Stimulated activated CD8-positive, alpha-beta memory T cell treated with anti-CD3 and anti-CD28 coated beads, Interleukin-4, amount 100 ng/mL, for 24 hours (primary cell): ENCODE results near the gene FRMD1.

ENCODE experiments used
- DNase-seq: peaks from one replicate; pipeline ENCODE4 v3.0.0-alpha.2; 2020; ENCODE audit warnings: low read depth

Gene FRMD1

GRCh38 chr6:168110437-168110836 is 31.4 kb upstream of the FRMD1 start:
- no peak for DNase-seq

GRCh38 chr6:168109171-168109570 is 30.2 kb upstream of the FRMD1 start:
- DNase-seq, result no peak

GRCh38 chr6:168107191-168107983 is 28.4 kb upstream of the FRMD1 start:
- no peak for DNase-seq

- DNase-seq, result no peak
These were observed 27.6 kb upstream of the FRMD1 start for GRCh38 chr6:168106633-168107005.

- no peak for DNase-seq
These were observed 27.0 kb upstream of the FRMD1 start for GRCh38 chr6:168105813-168106632.

- no peak for DNase-seq
These were observed 25.6 kb upstream of the FRMD1 start for GRCh38 chr6:168104636-168105035.

GRCh38 chr6:168103050-168103830 is 24.2 kb upstream of the FRMD1 start:
- no peak for DNase-seq

- DNase-seq, result no peak
These were observed 23.4 kb upstream of the FRMD1 start for GRCh38 chr6:168102315-168102985.

GRCh38 chr6:168101590-168102314 is 22.7 kb upstream of the FRMD1 start:
- no peak for DNase-seq

GRCh38 chr6:168100803-168101589 is 22.0 kb upstream of the FRMD1 start:
- no peak for DNase-seq

GRCh38 chr6:168100011-168100802 is 21.2 kb upstream of the FRMD1 start:
- DNase-seq, result no peak

- DNase-seq, result no peak
These were observed 20.4 kb upstream of the FRMD1 start for GRCh38 chr6:168099201-168100010.

GRCh38 chr6:168098431-168098861 is 19.4 kb upstream of the FRMD1 start:
- no peak for DNase-seq

- no peak for DNase-seq
These were observed 18.8 kb upstream of the FRMD1 start for GRCh38 chr6:168097621-168098430.

GRCh38 chr6:168097221-168097620 is 18.2 kb upstream of the FRMD1 start:
- DNase-seq, result no peak

GRCh38 chr6:168096271-168096764 is 17.3 kb upstream of the FRMD1 start:
- no peak for DNase-seq

GRCh38 chr6:168095716-168096250 is 16.8 kb upstream of the FRMD1 start:
- no peak for DNase-seq
